ENCODE data around the gene GEMIN4. TPM values are rescaled to one million over a fixed set of nuclear protein-coding genes. Genes with fewer than 3 reads are reported as not detected.

The GEMIN4 gene
- total and polyA plus RNA-seq, 2 experiments from 2014 or later, result 14.1 to 45.0 TPM

Other genes with a start within 250 kb of the GEMIN4 start
- 21.1 and 26.0 TPM in 2 replicates for gene VPS53, start 37.4 kb downstream of the GEMIN4 start, total RNA-seq (2014; rRNA removed; shearing (Covaris generic))
- 10.0 and 11.6 TPM in 2 replicates for gene VPS53, start 37.4 kb downstream of the GEMIN4 start, polyA plus RNA-seq (2016; fragmentation: Nextera tagmentation; extraction: Ambion mirVana)
- 14.5 and 21.1 TPM in 2 replicates for gene TLCD3A, start 19.7 kb downstream of the GEMIN4 start, total RNA-seq (2014; rRNA removed; shearing (Covaris generic))
- gene TLCD3A, start 19.7 kb downstream of the GEMIN4 start, polyA plus RNA-seq (2016; fragmentation: Nextera tagmentation; extraction: Ambion mirVana), result 10.3 and 11.4 TPM in 2 replicates
- 69.7 and 122 TPM in 2 replicates for gene GLOD4, start 30.0 kb upstream of the GEMIN4 start, total RNA-seq (2014; rRNA removed; shearing (Covaris generic))
- 118 and 120 TPM in 2 replicates for gene GLOD4, start 30.0 kb upstream of the GEMIN4 start, polyA plus RNA-seq (2016; fragmentation: Nextera tagmentation; extraction: Ambion mirVana)
- 23.4 and 41.3 TPM in 2 replicates for gene MRM3, start 30.1 kb upstream of the GEMIN4 start, total RNA-seq (2014; rRNA removed; shearing (Covaris generic))
- 17.0 and 17.7 TPM in 2 replicates for gene MRM3, start 30.1 kb upstream of the GEMIN4 start, polyA plus RNA-seq (2016; fragmentation: Nextera tagmentation; extraction: Ambion mirVana)
- gene NXN, start 227.5 kb upstream of the GEMIN4 start, total RNA-seq (2014; rRNA removed; shearing (Covaris generic)), result 90.4 and 105 TPM in 2 replicates
- 31.8 and 36.2 TPM in 2 replicates for gene NXN, start 227.5 kb upstream of the GEMIN4 start, polyA plus RNA-seq (2016; fragmentation: Nextera tagmentation; extraction: Ambion mirVana)
- gene TIMM22, start 244.9 kb upstream of the GEMIN4 start, total RNA-seq (2014; rRNA removed; shearing (Covaris generic)), result 23.1 and 24.4 TPM in 2 replicates
- 20.2 and 21.9 TPM in 2 replicates for gene TIMM22, start 244.9 kb upstream of the GEMIN4 start, polyA plus RNA-seq (2016; fragmentation: Nextera tagmentation; extraction: Ambion mirVana)